CD14-positive monocyte (primary cell): ENCODE results near the gene CSNK1G1. TPM values are rescaled to one million over a fixed set of nuclear protein-coding genes. Genes with fewer than 3 reads are reported as not detected.

Experiments
- DNase-seq, 3 donors: peaks; one replicate each; pipeline ENCODE4 v3.0.0-alpha.2; 2011 to 2022
- H2AFZ ChIP-seq: 2 replicates; pipeline ENCODE4 v1.6.0; 2012; ENCODE audit warnings: mild to moderate bottlenecking, low read depth, low read length, inconsistent platforms; ENCODE audit not compliant: insufficient read depth, poor library complexity, severe bottlenecking
- H3K27ac ChIP-seq, 2 donors: 1 replicate in 1 of 2; 2 replicates in 1 of 2; pipeline ENCODE4 v1.5.1; 2012 to 2013; ENCODE audit warnings: low read length in 2 of 2, control low read depth in 1 of 2, inconsistent platforms in 1 of 2, low read depth in 1 of 2, mild to moderate bottlenecking in 1 of 2
- H3K27me3 ChIP-seq, 2 donors: one replicate each; pipeline versions ENCODE4 v1.6.0 to v1.6.1; 2011 to 2013; ENCODE audit warnings: low read length in 2 of 2; ENCODE audit not compliant: control insufficient read depth in 2 of 2, insufficient read depth in 2 of 2
- H3K36me3 ChIP-seq, 2 donors: replicated peaks in 1 of 2; 1 replicate in 1 of 2; 2 replicates in 1 of 2; pipeline versions ENCODE4 v1.5.1 to v1.6.1; 2012 to 2013; ENCODE audit warnings: low read length in 2 of 2, control low read depth in 1 of 2, inconsistent platforms in 1 of 2, mild to moderate bottlenecking in 1 of 2; ENCODE audit not compliant: insufficient read depth in 2 of 2, control insufficient read depth in 1 of 2
- H3K4me1 ChIP-seq, 2 donors: 1 replicate in 1 of 2; 2 replicates in 1 of 2; pipeline versions ENCODE4 v1.5.1 to v1.6.1; 2012 to 2013; ENCODE audit warnings: low read length in 2 of 2, control low read depth in 1 of 2, inconsistent platforms in 1 of 2, mild to moderate bottlenecking in 1 of 2, moderate library complexity in 1 of 2; ENCODE audit not compliant: insufficient read depth in 2 of 2, control insufficient read depth in 1 of 2
- H3K4me2 ChIP-seq: replicated peaks from 2 replicates; pipeline ENCODE3; 2012; ENCODE audit warnings: low read length, moderate library complexity, mild to moderate bottlenecking; ENCODE audit not compliant: poor library complexity, severe bottlenecking; ENCODE audit errors: extremely low read depth
- H3K4me3 ChIP-seq, 3 experiments: fragments of 200-600 bp in 1 of 3; sonication (generic) in 1 of 3; replicated peaks in 1 of 3; 1 replicate in 2 of 3; 2 replicates in 1 of 3; pipeline ENCODE4 v1.5.1; 2011 to 2013; ENCODE audit warnings: low read length in 3 of 3, mild to moderate bottlenecking in 3 of 3, control low read depth in 2 of 3, low read depth in 2 of 3, inconsistent platforms in 1 of 3, moderate library complexity in 1 of 3
- H3K79me2 ChIP-seq: 2 replicates; pipeline ENCODE4 v1.6.0; 2012; ENCODE audit warnings: mild to moderate bottlenecking, control low read depth, inconsistent platforms, low read length, moderate library complexity; ENCODE audit not compliant: insufficient read depth
- H3K9ac ChIP-seq: 2 replicates; pipeline ENCODE4 v1.6.0; 2017; ENCODE audit warnings: low read length, mild to moderate bottlenecking; ENCODE audit not compliant: insufficient read depth, poor library complexity, severe bottlenecking
- H3K9me3 ChIP-seq, 2 donors: replicated peaks in 1 of 2; 1 replicate in 1 of 2; 2 replicates in 1 of 2; pipeline versions ENCODE4 v1.5.1 to v1.6.1; 2012 to 2013; ENCODE audit warnings: low read length in 2 of 2, control low read depth in 1 of 2; ENCODE audit not compliant: control insufficient read depth in 1 of 2, insufficient read depth in 1 of 2
- H4K20me1 ChIP-seq: 2 replicates; pipeline ENCODE4 v1.6.0; 2012; ENCODE audit warnings: mild to moderate bottlenecking, low read length, control low read depth, moderate library complexity; ENCODE audit not compliant: insufficient read depth
- H3K27ac Mint-ChIP-seq, 7 donors: one replicate each; pipeline ENCODE4 v1.8.0; 2020; ENCODE audit warnings: mild to moderate bottlenecking in 7 of 7, mixed read lengths in 7 of 7, moderate library complexity in 6 of 7, inconsistent platforms in 2 of 7
- H3K27me3 Mint-ChIP-seq, 3 donors: one replicate each; pipeline ENCODE4 v1.8.0; 2021 to 2022; ENCODE audit warnings: low read depth in 3 of 3, mild to moderate bottlenecking in 3 of 3, mixed read lengths in 3 of 3, moderate library complexity in 3 of 3, inconsistent platforms in 1 of 3
- H3K36me3 Mint-ChIP-seq, 2 donors: one replicate each; pipeline ENCODE4 v1.8.0; 2020; ENCODE audit warnings: mixed read lengths in 2 of 2, inconsistent platforms in 1 of 2, mild to moderate bottlenecking in 1 of 2
- H3K4me1 Mint-ChIP-seq: one replicate; pipeline ENCODE4 v1.8.0; 2020; ENCODE audit warnings: mild to moderate bottlenecking, mixed read lengths
- H3K4me3 Mint-ChIP-seq, 2 donors: one replicate each; pipeline ENCODE4 v1.8.0; 2020; ENCODE audit warnings: mild to moderate bottlenecking in 2 of 2, mixed read lengths in 2 of 2, moderate library complexity in 1 of 2
- H3K9me3 Mint-ChIP-seq, 7 donors: one replicate each; pipeline ENCODE4 v1.8.0; 2020 to 2022; ENCODE audit warnings: mixed read lengths in 7 of 7, mild to moderate bottlenecking in 6 of 7, moderate library complexity in 6 of 7, inconsistent platforms in 2 of 7
- CTCF ChIP-seq: fragments of 200-600 bp; IDR thresholded peaks from one replicate; pipeline ENCODE4 v1.8.0; 2022; ENCODE audit warnings: antibody characterized with exemption, mild to moderate bottlenecking
- WGBS: methylation state at CpG from one replicate; pipeline ENCODE4 v1.1.5; 2013; ENCODE audit warnings: missing lambda C conversion rate; ENCODE audit not compliant: insufficient coverage; 5-methylcytosine and 5-hydroxymethylcytosine counted together
- intact Hi-C, 2 donors: fragments of 100-400 bp; cut with micrococcal nuclease; formaldehyde crosslinking; loops; one replicate each; pipeline versions ENCODE4 v1.15.0 to v1.15.1; 2023
- polyA plus RNA-seq, 3 donors: library from polyadenylated mRNA; depleted of rRNA in 1 of 3; unstranded in 2 of 3; stranded (reverse) in 1 of 3; fragments of 300-500 nt in 2 of 3; fragments of >200 nt in 1 of 3; fragmentation: Illumina TruSeq in 2 of 3; gene quantifications; 1 replicate in 2 of 3; 2 replicates in 1 of 3; pipeline ENCODE4 v1.2.3, GENCODE V29; 2012 to 2021

Gene CSNK1G1
- polyA plus RNA-seq, 3 donors = 4.3 to 8.6 (median 7.7) TPM

- Histone ChIP-seq H3K9me3 (no peaks in the 10 kb centered on the region), H3K36me3 (peaks cover 10 to 20% of the 10 kb centered on the region in 2 donors), H3K27ac (no peak overlapping the region), H3K27me3 (no peaks in the 10 kb centered on the region), H2AFZ (no peak overlapping the region), H4K20me1 (peaks cover 13% of the 10 kb centered on the region), H3K4me1 (peaks cover 29 to 30% of the 10 kb centered on the region in 2 donors), H3K79me2 (peaks cover 15% of the 10 kb centered on the region), H3K4me3 (no peak overlapping the region), H3K9ac (no peak overlapping the region), H3K4me2 (no peak overlapping the region)
- WGBS = no CpG with 5 or more reads among the region's 5 CpGs
- H3K27me3 Mint-ChIP-seq = peaks cover 0 to 2% (median 0%) of the 10 kb centered on the region in 3 donors
- no peaks in the 10 kb centered on the region for H3K9me3 Mint-ChIP-seq
- H3K36me3 Mint-ChIP-seq = peaks cover 21 to 24% of the 10 kb centered on the region in 2 donors
- no peak overlapping the region for H3K27ac Mint-ChIP-seq
- H3K4me3 Mint-ChIP-seq = no peak overlapping the region
- TF ChIP-seq CTCF = no peak
- H3K4me1 Mint-ChIP-seq = peaks cover 31% of the 10 kb centered on the region
- no peak for DNase-seq
- intact Hi-C loops = loop anchor here in 1 of 2 donors (10.0 kb wide), 1 partner anchor 189 kb away; the partner anchor contains the start of gene CSNK1G1
Observed at GRCh38 chr15:64166102-64166890, 189.7 kb downstream of the CSNK1G1 start.

DNA sequence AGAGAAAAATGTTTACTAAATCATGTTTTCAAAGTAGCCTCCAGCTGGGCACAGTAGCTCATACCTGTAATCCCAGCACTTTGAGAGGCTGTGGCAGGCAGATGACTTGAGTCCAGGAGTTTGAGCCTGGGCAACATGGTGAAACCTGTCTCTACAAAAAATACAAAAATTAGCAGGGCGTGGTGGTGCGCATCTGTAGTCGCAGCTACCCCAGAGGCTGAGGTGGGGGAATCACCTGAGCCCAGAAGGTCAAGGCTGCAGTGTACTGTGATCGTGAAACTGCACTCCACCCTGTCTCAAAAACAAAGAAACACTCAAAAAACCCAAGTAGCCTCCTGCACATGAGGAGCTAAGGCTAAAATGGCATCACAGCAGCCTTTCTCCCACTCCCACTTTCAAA lies 191.5 kb downstream of the CSNK1G1 start:
- Histone ChIP-seq H3K27ac (peak overlapping the region; percentile 86 to 94), H4K20me1 (peaks cover 30% of the 10 kb centered on the region), H3K79me2 (peaks cover 32% of the 10 kb centered on the region), H3K4me1 (peaks cover 29 to 32% of the 10 kb centered on the region in 2 donors), H3K4me3 (peak overlapping the region in 2 of 3 experiments; percentile 63 to 92), H3K36me3 (peaks cover 12% of the 10 kb centered on the region in 2 donors), H2AFZ (peak overlapping the region; percentile 86), H3K27me3 (no peaks in the 10 kb centered on the region), H3K9ac (peak overlapping the region; percentile 76), H3K4me2 (peak overlapping the region; percentile 89), H3K9me3 (no peaks in the 10 kb centered on the region)
- H3K27ac Mint-ChIP-seq = peak overlapping the region; percentile 93 to 96 (median 95)
- intact Hi-C loops = loop anchor here (5.0 to 10.0 kb wide), 4 partner anchors 72 to 298 kb away; partner anchors contain the start of genes CIAO2A (in 1 of the 2), CSNK1G1 (in 1 of the 2), TRIP4 (in 1 of the 2) and ZNF609 (in 1 of the 2)
- H3K4me3 Mint-ChIP-seq = peak overlapping the region; percentile 78 to 96
- H3K36me3 Mint-ChIP-seq = peaks cover 18 to 21% of the 10 kb centered on the region in 2 donors
- no peak for DNase-seq
- no peak for TF ChIP-seq CTCF
- WGBS = no CpG with 5 or more reads among the region's 4 CpGs
- peaks cover 36% of the 10 kb centered on the region for H3K4me1 Mint-ChIP-seq
- H3K27me3 Mint-ChIP-seq = peaks cover 0 to 2% (median 0%) of the 10 kb centered on the region in 3 donors
- no peaks in the 10 kb centered on the region for H3K9me3 Mint-ChIP-seq
